NCI-H1105 (cell line): ENCODE data around the gene TGM3.
A peak's percentile ranks its signal among the peaks of the same experiment; 100 is the strongest.

Experiments
- DNase-seq: peaks from one replicate; lab custom pipeline; 2025; lab: John Stamatoyannopoulos, UW

The TGM3 gene

DNA sequence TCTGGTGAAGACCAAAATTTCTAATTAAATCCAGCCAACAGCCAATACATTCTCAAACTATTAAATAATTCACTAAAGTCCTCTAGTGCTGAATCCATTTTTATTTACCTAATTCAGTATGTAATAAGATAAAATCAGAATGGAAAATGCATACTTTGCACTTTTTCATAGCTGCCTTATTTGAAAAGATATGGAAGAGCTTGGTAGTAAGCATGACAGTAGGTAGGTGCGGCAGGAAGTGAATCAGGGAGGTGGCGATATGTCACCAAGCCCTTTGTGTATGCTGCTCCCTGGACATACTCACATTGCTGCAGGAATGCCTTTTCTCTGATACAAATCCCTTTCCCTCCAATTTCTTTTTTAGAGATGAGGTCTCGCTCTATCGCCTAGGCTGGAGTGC lies 10.2 kb upstream of the TGM3 start:
- no peak for DNase-seq

DNA sequence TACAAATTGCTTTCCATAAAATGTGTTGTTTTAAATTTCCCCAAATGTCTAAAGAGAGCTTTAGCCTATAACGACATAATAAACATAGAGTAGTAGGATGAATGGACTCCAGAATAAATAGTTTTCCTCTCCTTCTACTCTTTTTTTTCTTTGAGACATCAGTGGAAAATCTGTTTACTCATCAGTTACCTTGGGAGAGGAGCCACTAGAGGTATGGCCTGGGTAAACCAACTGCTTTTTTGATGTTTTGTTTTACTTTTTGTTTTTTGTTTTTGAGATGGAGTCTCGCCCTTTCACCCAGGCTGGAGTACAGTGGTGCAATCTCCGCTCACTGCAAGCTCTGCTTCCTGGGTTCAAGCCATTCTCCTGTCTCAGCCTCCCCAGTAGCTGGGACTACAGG lies 8.3 kb upstream of the TGM3 start:
- DNase-seq: no peak

DNA sequence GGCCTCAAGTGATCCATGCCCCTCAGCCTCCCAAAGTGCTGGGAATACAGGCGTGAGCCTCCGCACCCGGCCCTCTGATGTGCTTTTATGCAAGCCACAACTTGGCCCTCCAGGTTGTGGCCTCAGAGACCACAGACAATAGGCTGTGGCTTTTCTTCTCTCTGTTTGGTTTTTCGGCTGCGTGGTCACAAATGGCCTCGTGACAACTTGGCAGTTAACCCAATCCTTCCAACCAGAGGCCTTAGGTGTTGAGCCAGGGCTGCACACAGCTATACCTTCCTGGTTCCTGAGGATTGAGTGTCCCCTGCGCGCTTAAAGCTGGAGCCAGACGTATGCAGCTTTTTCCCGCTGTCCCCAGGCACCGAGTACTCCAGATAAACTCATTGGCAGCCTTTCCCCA lies 6.3 kb upstream of the TGM3 start:
- no peak for DNase-seq

DNA sequence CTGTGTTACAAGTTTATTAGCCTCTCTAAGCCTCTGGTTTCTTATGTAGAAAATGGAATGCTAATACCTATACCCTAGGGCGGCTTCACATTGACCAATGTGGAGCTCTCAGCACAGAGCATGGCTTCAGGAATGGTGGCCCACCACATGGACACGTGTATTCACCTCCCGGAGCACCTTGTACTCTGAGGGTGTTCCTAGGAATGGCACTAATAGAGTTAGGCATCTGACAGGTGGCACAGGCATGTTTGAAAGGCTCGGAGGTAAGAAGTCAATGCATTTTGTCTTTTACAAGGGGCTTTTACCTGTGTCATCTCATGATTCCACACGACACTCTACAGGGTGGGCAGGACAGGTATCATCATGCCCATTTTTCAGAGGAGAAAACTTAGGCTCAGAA lies 5.3 kb upstream of the TGM3 start:
- no peak for DNase-seq

DNA sequence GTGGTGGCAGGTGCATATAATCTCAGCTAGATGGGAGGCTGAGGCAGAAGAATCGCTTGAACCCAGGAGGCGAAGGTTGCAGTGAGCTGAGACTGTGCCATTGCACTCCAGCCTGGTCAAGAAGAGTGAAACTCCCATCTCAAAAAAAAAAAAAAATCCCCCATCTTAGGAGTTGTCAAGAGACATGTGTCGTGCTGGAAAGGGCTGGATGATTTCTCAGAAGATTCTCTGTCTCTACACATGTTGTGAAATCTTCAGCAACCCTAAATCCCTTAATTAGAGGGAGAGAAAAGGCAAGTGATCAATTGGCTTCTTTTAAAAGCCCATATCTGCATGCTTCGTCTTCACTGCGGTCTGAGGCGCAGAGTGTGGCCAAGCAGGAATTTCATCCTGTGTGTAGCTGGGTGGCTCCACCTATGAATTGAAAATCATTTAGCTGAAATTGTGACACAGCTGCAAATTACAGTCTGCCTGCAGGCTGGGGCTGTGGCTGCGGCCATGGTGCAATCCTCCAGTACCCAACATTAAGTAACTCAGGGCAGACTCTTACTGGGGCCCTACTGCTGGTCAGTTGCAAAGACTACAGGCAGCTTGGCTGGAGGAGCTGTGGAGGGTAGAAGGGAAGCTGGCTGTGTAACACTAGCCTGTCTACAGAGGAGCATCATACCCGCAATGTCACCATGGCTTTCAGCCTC lies 3.2 kb upstream of the TGM3 start:
- no peak for DNase-seq

DNA sequence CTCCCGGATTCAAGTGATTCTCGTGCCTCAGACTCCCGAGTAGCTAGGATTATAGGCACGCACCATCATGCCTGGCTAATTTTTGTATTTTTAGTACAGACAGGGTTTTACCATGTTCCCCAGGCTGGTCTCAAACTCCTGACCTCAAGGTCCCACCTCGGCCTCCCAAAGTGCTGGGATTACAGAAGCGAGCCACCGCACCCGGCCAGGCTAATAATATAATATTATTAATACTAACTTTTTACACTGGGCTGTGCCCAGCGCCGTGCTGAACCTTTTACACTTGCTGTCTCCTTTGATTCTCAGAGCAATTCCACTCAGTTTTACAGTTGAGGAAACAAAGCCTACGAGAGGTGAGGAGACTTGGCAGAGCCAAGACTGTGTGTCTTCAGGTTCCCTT lies 2.3 kb upstream of the TGM3 start:
- no peak for DNase-seq

DNA sequence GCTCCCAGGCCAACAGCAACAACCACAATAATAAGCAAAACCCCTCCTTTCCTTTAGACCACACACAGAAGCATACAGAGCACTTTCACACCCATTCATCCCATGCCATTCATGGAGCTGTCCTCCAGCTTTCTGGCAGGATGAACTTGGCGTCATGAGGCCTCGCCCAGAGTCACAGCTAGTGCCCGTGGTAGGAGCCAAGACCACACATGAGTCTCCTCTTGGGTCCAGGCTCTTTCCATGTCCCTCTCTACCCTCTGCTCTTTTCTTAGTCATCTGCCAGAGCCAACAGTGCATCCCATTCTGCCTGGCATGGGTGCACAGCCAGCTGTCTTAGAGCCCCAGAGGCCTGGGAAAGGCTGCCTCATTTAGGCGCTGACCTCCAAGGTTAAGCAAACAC lies 1.8 kb upstream of the TGM3 start:
- DNase-seq: no peak

DNA sequence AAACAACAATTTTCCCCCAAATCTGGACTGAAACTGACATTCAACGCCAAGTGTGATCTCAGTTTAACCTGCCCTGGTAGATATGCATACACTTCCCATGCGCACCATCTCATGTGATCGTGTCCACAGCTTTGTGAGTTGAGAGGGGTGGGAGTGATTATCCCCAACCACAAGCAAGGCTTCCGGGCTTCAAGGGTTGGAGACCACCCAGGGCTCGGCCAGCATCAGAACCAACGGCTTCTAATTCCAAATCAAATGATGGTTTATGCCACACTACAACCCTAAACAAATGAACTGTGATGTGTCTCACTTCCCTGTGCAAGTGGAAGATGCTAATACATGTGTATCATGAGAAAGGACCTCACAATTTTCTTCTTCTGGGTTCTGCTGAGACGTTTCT lies 515 bp upstream of the TGM3 start:
- no peak for DNase-seq

DNA sequence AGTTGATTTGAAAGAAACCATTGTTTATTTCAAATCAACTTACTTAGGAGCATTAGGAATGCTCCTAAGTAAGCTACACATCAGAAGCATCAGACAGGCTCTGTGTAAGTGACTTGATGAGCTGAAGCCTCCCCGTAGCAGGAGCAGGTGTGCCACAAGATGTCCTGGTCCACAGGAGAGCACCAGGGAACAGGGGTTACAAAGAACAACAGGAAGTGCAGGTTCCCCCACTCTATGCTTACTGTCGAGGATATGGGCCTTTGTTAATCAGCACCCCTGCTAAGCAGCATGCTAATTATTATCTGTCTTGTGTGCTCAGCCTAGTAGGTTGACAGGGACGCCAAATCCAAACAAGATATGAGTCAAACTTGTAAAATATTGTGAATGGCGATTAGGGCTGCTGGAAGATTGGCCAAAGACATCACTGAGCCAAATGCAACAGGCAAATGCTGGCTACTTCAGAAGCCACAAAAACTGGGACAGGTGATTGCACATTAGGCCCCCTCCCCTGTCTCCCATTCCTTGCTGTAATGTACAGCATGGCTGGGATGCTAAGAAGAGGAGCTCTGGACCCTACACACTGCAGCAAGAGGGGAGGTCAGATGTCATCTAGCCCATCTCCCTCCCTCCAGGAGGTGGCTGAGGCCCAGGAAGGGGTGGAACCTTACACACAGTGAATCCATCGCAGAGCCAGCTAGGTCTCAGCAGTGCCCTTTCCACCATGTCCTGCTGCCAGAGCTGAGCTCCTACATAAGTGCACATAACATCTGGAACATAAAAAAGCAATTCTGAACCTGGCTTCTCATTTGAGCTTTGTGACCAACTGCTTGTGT lies 939 bp downstream of the TGM3 start:
- no peak for DNase-seq

DNA sequence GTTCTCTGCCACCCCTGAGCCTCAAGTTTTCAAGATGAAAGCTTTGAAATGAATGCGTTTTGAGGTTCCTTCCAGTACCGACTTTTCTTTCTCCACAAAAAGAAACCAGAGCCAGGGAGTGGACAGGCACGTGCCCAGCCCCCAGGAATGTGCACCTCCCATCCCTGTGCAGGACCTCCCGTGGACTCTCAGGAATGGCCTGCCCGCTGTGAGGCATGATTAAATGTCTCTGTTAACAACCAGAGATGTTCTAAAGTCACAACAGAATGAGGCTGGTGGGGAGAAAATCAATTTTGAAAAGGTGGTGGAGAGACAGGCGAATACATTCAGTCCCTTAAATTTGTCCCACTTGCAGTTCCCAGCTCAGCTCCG lies 1.5 kb downstream of the TGM3 start:
- DNase-seq: no peak

DNA sequence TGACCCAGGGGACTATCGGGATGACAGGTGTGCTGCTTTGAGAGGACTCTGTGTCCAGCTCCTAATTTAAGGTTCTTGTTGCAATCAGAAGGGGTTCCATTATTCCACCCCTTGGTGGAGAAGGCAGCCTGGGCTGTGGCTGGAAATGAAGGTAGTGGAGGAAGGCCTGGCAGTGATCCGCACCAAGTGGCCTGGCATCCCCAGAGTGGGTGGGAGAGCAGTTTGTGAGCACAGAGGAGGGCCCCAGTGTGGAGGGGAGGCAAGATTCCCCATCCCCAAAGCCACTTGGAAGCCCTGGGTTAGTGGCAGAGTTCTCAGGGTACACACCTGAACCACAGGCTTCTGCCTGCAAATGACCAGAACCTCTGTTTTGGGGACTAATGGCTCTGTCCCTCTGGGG lies 2.3 kb downstream of the TGM3 start:
- no peak for DNase-seq

DNA sequence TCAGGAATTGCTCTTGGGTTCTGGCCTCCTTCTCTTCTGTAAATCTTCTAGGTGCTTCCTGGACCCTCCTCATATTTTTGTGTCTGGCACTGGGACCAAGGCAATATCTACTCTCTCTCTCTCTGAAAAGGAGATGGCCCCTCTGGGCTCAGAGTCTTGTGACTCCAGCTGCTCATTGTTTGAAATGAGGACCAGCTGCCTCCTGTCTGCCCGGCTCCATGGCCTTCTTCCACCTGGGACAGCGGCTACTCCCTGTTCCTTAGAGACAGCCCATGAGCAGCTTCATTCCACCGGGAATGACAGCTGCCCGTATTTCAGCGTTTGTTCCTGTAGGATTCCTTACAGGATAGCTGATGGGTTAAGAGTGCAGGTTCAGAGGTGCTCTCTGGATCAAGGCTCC lies 2.9 kb downstream of the TGM3 start:
- no peak for DNase-seq

DNA sequence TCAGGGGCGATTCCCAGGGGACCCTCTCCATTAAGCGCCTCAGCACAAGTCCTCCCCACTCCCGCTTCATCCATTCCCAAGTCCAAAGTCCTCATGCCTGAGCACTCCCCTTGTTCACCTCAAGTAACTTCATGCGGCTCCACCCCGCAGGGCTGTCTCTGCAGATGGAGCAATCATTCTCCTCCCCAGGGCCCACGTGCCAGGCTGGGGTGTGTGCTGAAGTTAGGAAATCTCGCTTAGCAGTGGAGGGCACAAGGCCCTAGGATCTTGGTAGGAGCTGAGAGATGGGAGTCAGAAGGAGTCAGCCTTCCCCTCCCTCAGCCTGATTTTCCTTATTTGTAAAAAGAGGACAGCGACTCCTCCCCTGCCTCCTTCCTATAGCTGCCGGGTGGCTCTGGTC lies 3.5 kb downstream of the TGM3 start:
- DNase-seq: no peak

DNA sequence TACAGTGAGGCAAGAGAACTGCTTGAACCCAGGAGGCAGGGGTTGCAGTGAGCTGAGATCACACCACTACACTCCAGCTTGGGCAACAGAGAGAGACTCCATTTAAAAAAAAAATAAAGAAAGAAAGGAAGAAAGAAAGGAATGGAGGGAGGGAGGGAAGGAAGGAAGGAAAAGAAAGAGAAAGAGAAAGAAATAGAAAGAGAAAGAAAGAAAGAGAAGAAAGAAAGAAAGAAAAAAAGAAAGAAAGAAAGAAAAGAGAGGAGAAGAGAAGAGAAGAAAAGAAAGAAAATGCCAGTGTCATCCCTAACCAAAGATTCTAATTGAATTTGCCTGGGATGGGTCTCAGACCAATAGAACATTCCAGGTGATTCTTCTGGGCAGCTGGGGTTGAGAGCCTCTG lies 4.2 kb downstream of the TGM3 start:
- no peak for DNase-seq

DNA sequence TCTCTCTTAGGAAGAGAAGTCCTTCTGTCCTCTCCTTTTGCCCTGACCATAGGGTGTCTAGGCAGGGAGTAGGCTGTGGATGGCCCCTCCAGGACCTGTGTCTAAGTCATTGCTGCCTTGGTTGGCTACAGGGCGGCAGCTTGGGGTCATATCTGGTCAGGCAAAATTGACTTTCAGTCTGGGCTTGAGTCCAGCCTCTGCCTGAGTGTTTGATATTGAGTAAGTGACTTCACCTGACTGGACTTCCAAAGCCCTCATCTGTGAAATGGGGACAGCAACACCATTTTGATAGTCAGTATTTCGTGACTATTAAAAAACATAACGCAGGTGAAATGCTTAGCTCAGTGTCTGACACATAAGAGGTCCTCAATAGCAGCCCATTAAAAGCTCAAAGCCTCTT lies 4.6 kb downstream of the TGM3 start:
- DNase-seq: no peak

DNA sequence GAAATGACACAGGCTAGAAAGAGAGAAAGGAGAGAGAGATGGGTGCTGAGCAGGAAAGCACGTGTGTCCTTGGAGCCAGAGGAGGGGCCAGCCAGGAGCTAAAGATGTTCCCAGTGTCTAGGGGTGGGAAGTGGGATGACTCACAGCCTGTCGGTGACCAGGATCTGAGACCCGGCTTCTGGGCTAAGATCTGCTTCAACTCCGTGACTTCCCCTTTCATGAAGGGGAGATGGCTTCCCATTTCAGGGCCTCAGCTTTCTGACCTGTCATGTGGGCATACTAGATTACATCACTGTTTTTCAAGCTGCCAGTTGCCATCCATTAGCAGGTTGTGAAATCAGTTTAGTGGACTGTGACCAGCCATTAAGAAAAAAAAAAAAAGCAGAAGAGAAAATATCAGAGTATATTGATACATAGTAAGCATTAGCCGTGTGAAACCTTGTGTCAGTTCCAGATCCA lies 5.4 kb downstream of the TGM3 start:
- DNase-seq: no peak

DNA sequence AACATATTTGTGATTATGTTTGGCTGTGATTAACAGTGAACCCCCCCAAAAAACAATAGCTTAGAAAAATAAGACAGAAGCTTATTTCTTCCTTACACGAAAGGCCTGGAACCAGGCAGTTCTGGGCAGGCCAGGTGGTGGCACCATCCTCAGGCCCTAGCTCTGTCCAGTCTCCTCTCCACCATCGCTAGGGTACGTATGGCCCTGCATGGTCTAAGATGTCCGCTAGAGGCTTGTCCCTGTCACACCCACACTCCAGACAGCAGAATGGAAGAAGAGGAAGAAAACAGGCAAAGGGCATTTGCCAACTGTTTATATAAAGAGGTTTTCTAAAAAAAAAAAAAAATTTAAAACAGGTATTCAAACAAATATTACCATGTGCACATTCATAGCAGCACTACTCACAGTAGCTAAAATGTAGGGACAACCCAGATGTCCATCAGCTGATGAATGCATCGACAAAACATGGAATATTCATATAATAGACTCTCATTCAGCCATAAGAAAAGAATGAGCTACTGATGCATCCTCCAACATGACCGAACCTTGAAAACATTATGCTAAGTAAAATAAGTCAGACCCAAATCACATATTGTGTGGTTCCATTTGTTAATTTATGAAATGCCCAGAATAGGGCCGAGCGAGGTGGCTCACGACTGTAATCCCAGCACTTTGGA lies 6.7 kb downstream of the TGM3 start:
- no peak for DNase-seq

DNA sequence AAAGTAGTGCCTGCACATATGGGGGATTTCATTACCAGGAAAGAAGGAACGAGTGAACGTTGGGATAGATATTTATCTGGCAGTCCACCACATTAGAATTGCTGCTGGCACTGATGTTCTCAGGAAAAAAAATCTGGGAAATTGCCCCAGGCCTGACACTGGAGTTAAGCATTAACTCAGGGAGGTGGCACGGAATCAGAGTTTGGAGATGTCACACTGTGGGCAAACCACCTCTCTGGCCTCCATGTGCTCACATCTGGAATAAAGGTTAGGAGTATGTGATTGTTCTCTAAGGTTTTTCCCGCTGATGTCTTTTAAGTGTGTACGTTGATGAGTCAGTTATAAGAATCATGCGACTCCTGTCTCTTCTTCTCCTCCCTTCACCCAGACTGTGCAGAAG lies 7.9 kb downstream of the TGM3 start:
- no peak for DNase-seq

DNA sequence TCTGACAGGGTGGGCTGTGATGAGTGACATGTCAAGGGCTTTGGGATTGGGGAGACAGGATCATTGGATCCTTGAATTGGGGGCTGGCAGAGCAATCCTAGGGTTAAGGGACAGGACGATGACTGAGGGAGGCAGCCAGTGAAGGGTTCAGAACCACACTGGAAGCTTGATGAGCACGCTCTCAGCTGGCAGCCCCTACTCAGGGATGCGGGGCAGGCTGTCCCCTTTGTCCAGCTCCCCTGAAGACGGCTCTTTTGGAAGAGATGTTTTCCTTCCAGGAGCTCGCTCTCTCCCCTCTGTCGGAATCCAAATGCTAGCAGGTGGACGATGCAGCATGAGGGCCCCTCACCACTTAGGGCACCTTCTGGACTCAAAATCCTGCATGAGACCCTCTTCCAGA lies 8.4 kb downstream of the TGM3 start:
- no peak for DNase-seq

DNA sequence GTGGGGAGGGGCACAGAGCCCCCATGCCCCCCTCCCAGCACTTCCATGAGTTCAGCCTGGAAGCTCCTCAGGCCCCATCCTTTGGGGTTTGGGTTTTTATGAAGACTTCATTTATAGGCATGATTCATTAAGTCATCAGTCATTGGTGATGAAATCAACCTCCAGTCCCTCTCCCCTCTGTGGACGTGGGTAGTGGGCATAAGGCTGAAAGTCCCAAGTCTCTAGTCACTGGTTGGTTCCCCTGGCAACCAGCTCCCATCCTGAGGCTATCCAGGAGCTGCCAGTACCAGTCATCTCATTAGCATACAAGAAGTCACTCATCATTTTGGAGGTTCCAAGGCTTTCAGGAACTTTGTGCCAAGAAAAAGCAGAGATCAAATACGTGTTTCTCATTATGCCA lies 9.2 kb downstream of the TGM3 start:
- DNase-seq: no peak

DNA sequence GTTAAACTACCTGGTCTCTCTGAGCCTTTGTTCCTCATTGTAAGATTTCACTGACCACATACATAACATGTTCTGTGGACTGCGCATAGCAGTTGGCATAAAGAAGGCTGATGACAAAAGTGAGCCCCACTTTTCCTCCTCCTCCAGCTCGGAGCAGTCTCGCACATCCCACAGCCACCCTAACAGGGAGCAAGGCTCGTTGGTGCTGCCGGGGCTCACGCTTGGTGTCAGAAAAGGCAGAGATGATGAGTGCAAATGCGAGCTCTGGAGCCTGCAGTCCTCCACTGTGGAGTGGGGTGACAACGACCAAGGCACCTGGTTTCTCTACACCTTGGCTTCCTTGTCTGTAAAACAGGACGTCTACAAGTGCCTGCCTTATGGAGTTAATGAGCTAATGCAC lies 9.7 kb downstream of the TGM3 start:
- no peak for DNase-seq

DNA sequence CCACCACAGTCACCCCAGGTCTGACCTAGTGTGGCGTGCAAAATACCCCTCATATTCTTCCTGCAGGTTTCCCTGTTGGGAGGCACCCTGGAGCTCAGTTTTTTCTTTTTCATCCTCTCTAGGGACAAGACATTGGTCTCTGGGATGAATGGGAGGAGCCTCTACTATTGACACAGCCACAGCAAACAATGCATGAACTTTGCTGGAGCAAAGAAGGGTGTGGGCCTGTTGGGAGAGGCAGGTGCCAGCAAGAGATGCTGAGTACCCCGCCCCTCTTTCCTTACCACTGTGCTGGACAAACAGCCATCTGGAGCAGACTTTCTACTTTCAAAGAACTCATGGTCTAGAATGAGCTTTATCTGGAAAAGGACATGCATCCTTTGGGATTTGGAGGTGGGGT lies 10.1 kb downstream of the TGM3 start:
- DNase-seq: peak; percentile 49

DNA sequence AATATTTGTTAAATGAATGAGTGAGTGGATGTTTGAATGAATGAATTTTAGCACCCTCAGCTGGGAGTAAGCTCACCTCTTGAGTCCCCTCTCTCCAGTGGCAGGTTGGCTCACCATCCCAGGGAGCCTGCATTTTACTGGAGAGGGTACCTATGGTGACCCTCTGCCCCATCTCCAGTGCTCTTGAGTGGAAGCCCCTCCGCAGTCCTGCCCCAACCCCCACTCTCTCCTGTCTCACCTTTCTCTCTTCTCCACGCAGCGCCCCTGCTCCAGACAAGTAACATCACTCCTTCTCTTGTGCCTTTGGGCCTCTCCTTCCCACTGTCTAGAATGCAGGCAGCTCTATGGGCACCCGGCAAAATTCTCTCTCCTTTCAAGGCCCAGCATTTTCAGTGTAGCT lies 11.3 kb downstream of the TGM3 start:
- DNase-seq: no peak
